RWPE2 (cell line): ENCODE data around the gene RAB3D.

Experiments
- ATAC-seq: fragments of 200-7000 bp; cut with Tn5 transposase; 3 replicates; pipeline ENCODE4 v1.9.1; 2021; ENCODE audit warnings: low read depth
- DNase-seq: peaks from one replicate; pipeline ENCODE4 v3.0.0-alpha.2; 2020; ENCODE audit warnings: low spot score
- H3K27ac ChIP-seq: fragments of 450-650 bp; 2 replicates; pipeline ENCODE4 v1.5.1; 2017; ENCODE audit warnings: mild to moderate bottlenecking; ENCODE audit not compliant: poor library complexity, severe bottlenecking
- H3K27me3 ChIP-seq: fragments of 250-450 bp; sonication (Bioruptor Pico); 2 replicates; pipeline ENCODE4 v1.5.1; 2021; ENCODE audit warnings: mild to moderate bottlenecking, moderate library complexity; ENCODE audit not compliant: insufficient read depth, poor library complexity, severe bottlenecking
- H3K36me3 ChIP-seq: fragments of 250-450 bp; sonication (Bioruptor Pico); 2 replicates; pipeline ENCODE4 v1.5.1; 2020; ENCODE audit warnings: low read depth, mild to moderate bottlenecking, moderate library complexity
- H3K4me1 ChIP-seq: fragments of 250-450 bp; sonication (Bioruptor Pico); 2 replicates; pipeline ENCODE4 v1.5.1; 2021; ENCODE audit warnings: mild to moderate bottlenecking, moderate library complexity; ENCODE audit not compliant: insufficient read depth, poor library complexity, severe bottlenecking
- H3K4me3 ChIP-seq: fragments of 250-450 bp; sonication (Bioruptor Pico); 2 replicates; pipeline ENCODE4 v1.5.1; 2021; ENCODE audit warnings: mild to moderate bottlenecking, moderate library complexity; ENCODE audit not compliant: severe bottlenecking
- H3K9me3 ChIP-seq: fragments of 250-450 bp; sonication (Bioruptor Pico); 2 replicates; pipeline ENCODE4 v1.5.1; 2021; ENCODE audit warnings: mild to moderate bottlenecking, moderate library complexity; ENCODE audit not compliant: severe bottlenecking
- CTCF ChIP-seq: fragments of 450-650 bp; IDR thresholded peaks from one replicate; pipeline ENCODE4 v1.5.1; 2017; ENCODE audit warnings: mild to moderate bottlenecking, moderate library complexity; ENCODE audit not compliant: poor library complexity, severe bottlenecking

RAB3D gene

GRCh38 chr19:11378319-11379189 lies 39.1 kb upstream of the RAB3D start:
- no peak for DNase-seq
- Histone ChIP-seq H3K9me3 (no peaks in the 10 kb centered on the region), H3K4me1 (peaks cover 30% of the 10 kb centered on the region), H3K36me3 (peaks cover 12% of the 10 kb centered on the region), H3K27me3 (no peaks in the 10 kb centered on the region), H3K27ac (peak overlapping the region; percentile 73), H3K4me3 (no peak overlapping the region)
- TF ChIP-seq CTCF = no peak
- peak; percentile 14 for ATAC-seq

GRCh38 chr19:11377756-11378155 lies 38.3 kb upstream of the RAB3D start:
- no peak for ATAC-seq
- Histone ChIP-seq H3K27ac (peak overlapping the region; percentile 73), H3K36me3 (peaks cover 12% of the 10 kb centered on the region), H3K27me3 (no peaks in the 10 kb centered on the region), H3K4me3 (no peak overlapping the region), H3K9me3 (no peaks in the 10 kb centered on the region), H3K4me1 (peaks cover 30% of the 10 kb centered on the region)
- no peak for TF ChIP-seq CTCF
- DNase-seq = no peak

- DNase-seq (no peak), ATAC-seq (no peak)
- Histone ChIP-seq H3K27me3 (no peaks in the 10 kb centered on the region), H3K36me3 (peaks cover 12% of the 10 kb centered on the region), H3K9me3 (no peaks in the 10 kb centered on the region), H3K4me3 (no peak overlapping the region), H3K4me1 (peaks cover 30% of the 10 kb centered on the region), H3K27ac (peak overlapping the region; percentile 73)
- TF ChIP-seq CTCF = no peak
These were observed 37.8 kb upstream of the RAB3D start for GRCh38 chr19:11377237-11377636.

- Histone ChIP-seq H3K9me3 (no peaks in the 10 kb centered on the region), H3K36me3 (peaks cover 12% of the 10 kb centered on the region), H3K27ac (peak overlapping the region; percentile 73), H3K27me3 (no peaks in the 10 kb centered on the region), H3K4me1 (peaks cover 29% of the 10 kb centered on the region), H3K4me3 (peak overlapping the region; percentile 64)
- no peak for DNase-seq
- 0 out of 3 replicates have a peak, but pooled peaks have one; percentile 2 for ATAC-seq
- TF ChIP-seq CTCF = no peak
These were observed 35.9 kb upstream of the RAB3D start for GRCh38 chr19:11375143-11375948.
